Brain microvascular endothelial cell (primary cell): ENCODE measurements around the gene SLC12A4.

Source experiments
- DNase-seq: peaks from one replicate; pipeline ENCODE4 v3.0.0-alpha.2; 2020
- H3K27ac ChIP-seq: fragments of 250-450 bp; sonication (Bioruptor Pico); 2 replicates; pipeline ENCODE4 v1.5.1; 2020; ENCODE audit warnings: mild to moderate bottlenecking, moderate library complexity
- H3K27me3 ChIP-seq: fragments of 250-450 bp; sonication (Bioruptor Pico); replicated peaks from 2 replicates; pipeline ENCODE4 v1.5.1; 2020; ENCODE audit warnings: mild to moderate bottlenecking
- H3K36me3 ChIP-seq: fragments of 250-450 bp; sonication (Bioruptor Pico); replicated peaks from 2 replicates; pipeline ENCODE4 v1.5.1; 2020; ENCODE audit warnings: mild to moderate bottlenecking
- H3K4me3 ChIP-seq: 2 replicates; pipeline ENCODE4 v1.5.1; 2011; ENCODE audit warnings: low read depth, mild to moderate bottlenecking, control low read depth, low read length, moderate library complexity
- in situ Hi-C: cut with HindIII; loops from 2 replicates; pipeline ENCODE4 v1.10.0; 2017; ENCODE audit warnings: low sequenced_read_pairs, low pct_ligation_motif_present
- TF ChIP-seq, protein P1 (sequence below): IDR thresholded peaks from 2 replicates; pipeline ENCODE4 v1.5.1; 2011; ENCODE audit warnings: low read depth, mild to moderate bottlenecking, moderate library complexity, low read length, control low read depth, inconsistent platforms; ENCODE audit errors: missing control alignments

Gene SLC12A4

DNA sequence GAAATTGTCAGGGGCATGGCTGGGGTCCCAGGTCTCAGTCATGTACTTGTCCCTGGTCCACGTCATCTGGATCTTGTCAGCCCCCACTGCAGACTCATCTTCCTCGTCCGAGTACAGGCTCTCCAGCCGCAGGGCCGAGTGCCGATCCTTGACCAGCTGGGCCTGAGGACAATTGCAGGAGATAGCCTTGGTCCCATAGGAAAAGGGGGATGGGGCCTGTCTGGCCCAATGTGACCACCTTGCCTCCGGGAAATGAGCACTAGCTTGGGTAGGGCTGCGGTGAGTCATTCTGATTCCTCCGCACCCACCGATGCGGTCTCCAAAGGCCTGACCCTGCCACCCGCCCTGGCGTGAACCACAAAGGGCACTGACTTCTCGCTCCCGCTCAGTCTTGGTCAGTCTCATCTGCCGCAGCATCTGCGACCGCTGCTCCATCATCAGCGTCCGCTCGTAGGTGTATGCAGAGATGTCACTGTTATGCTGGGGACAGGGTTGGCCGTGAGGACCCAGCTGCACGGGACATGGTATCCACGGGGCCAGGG is 23.0 kb downstream of the SLC12A4 start:
- H3K27me3 ChIP-seq, result no peaks in the 10 kb centered on the region
- H3K27ac ChIP-seq, result no peak overlapping the region
- no peak overlapping the region for H3K4me3 ChIP-seq
- TF ChIP-seq, protein P1, sequence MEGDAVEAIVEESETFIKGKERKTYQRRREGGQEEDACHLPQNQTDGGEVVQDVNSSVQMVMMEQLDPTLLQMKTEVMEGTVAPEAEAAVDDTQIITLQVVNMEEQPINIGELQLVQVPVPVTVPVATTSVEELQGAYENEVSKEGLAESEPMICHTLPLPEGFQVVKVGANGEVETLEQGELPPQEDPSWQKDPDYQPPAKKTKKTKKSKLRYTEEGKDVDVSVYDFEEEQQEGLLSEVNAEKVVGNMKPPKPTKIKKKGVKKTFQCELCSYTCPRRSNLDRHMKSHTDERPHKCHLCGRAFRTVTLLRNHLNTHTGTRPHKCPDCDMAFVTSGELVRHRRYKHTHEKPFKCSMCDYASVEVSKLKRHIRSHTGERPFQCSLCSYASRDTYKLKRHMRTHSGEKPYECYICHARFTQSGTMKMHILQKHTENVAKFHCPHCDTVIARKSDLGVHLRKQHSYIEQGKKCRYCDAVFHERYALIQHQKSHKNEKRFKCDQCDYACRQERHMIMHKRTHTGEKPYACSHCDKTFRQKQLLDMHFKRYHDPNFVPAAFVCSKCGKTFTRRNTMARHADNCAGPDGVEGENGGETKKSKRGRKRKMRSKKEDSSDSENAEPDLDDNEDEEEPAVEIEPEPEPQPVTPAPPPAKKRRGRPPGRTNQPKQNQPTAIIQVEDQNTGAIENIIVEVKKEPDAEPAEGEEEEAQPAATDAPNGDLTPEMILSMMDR, result no peak
- in situ Hi-C loops, result no loop called here
- H3K36me3 ChIP-seq, result peaks cover 91% of the 10 kb centered on the region
- DNase-seq, result no peak

DNA sequence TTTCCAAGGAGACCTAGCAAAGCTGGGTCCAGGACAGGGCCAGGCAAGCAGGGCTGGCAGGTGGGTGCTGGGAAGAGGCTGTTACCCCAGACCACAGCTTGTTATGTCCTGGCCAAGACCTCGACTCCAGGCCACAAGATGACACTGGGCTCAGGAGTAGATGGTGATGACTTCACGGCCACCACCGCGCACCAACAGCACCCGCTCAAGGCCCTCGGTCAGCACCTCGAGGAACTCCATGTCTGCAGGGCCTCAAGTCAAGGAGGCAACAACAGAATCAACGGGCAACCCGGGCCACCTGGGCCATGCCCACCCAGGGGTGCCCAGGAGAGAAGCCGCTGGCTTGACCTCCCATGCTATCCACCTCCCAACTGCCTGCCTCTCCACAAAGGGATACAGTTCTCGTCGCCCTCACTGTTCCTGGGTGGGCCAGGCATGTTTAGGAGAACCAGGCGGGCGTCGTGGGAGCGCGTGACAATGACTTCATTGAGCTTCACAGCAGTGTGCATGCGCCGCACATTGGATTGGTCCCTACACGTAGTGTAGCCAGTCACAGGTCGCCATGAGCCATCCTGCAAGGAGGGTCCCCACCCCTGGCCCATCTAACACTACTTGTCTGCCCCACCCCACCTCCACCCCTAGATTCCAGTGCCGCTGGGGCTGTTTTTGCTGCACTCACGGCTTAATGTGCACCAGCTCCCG is 23.6 kb downstream of the SLC12A4 start:
- no peak overlapping the region for H3K27ac ChIP-seq
- no peak overlapping the region for H3K4me3 ChIP-seq
- no peak for DNase-seq
- H3K27me3 ChIP-seq, result no peaks in the 10 kb centered on the region
- H3K36me3 ChIP-seq, result peaks cover 91% of the 10 kb centered on the region
- in situ Hi-C loops, result no loop called here
- TF ChIP-seq, protein P1, result no peak

DNA sequence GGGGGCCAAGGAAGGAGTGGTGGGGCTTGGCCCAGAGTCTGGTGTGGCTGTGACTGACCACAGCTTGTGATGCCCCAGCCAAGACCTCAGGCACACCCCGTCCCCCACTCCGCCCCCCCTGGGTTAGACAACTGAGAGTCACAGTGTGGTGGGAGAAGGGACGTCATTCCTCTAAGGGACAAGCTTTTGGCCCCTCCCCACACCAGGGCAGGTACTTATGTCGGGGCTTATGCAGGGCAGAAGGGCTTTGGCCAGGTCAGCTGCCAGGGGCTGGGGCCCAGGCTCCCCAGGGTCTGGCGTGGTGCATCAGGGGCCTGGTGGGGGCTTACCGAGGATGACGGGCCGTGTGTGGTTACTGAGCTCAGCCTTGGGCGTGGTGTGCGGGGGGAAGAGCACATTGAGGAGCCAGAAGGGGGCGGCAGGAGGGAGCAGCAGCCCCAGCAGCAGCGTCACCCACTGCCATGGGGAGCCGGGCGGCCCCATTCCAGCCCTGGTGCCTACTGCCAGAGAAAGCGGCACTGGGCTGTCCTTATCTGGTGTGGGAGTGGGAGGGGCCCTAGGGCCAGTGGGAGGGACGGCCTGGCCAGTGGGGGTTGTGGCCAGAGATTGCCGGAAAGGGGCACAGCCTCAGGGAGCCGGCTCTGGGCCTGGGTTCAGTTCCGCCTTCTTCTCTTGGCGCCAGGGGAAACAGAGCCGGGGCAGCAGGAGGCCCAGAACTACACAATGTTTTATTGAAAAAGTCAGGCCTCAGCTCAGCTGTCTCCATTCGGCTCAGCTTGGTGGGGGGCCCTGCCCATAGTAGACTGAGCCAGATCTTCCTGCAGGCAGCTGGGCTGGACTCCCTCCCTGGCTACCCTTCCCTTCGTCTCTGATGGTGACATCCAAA is 24.6 kb downstream of the SLC12A4 start, which contains the start of gene LCAT:
TSS of gene LCAT (minus strand) at position 502 of the 886 bp plus-strand sequence. CDS start at position 483, 19 bp downstream.
- in situ Hi-C loops, result no loop called here
- Histone ChIP-seq H3K27ac (no peak within 1 kb of the TSS), H3K27me3 (no peaks in the 10 kb centered on the region), H3K36me3 (peaks cover 89% of the 10 kb centered on the region), H3K4me3 (no peak within 1 kb of the TSS)
- TF ChIP-seq, protein P1, result no peak
- no peak for DNase-seq

DNA sequence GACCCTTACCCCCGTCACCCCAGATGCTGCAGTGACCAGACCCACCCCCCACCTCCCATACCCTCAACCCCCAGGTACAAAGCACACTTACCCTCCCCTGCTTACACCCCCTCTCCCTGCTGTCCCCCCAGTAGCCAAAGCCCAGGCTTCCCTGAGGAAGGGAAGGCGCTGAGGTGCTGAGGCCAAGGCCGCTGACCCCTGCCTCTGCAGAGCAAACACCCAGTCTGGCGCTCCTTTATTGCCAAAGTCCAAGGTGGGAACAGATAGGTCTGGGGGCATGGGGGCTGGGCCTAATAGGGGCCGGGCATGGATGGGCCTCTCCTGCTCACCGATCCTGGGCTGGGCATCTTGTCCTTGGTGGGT is 25.2 kb downstream of the SLC12A4 start:
- Histone ChIP-seq H3K27me3 (no peaks in the 10 kb centered on the region), H3K36me3 (peaks cover 83% of the 10 kb centered on the region), H3K4me3 (no peak overlapping the region), H3K27ac (no peak overlapping the region)
- in situ Hi-C loops, result no loop called here
- DNase-seq, result no peak
- TF ChIP-seq, protein P1, result no peak

DNA sequence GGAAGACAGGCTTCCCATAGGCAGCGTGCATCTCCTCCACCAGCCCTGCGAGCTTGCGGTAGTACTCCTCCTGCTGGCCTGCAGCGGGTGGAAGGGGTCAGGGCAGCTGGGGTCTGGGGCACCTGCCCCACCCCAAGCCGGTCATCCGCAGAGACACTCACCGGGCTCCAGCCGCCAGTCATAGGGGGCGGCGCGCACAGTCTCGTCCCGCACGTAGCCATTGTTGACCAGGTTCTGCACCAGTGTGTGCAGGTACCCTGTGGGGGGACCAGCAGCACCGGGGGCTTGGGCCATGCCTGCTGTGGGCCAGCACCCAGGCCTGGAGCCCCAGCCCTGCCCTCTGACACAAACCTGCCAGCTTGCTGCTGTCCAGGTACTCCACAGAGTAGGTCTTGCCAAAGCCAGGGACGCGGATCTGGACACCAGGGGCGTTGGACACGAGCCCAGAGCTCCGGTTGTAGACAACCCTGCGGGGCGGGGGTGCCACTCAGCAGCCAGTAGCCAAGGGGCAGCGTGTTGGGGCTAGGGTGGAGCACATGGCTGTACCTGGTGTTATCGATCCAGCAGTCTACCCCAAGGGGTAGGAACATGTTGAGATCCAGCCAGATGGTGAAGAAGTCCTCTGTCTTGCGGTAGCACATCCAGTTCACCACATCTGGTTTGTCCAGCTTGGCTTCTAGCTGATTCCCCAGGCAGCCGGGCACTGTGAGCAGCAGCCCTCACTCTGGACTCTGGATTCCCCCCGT is 25.8 kb downstream of the SLC12A4 start:
- Histone ChIP-seq H3K27ac (no peak overlapping the region), H3K36me3 (peaks cover 78% of the 10 kb centered on the region), H3K4me3 (no peak overlapping the region), H3K27me3 (no peaks in the 10 kb centered on the region)
- DNase-seq, result no peak
- TF ChIP-seq, protein P1, result no peak
- in situ Hi-C loops, result no loop called here
